GM15510 (cell line): ENCODE measurements around the gene DCTD.

ENCODE experiments used
- POLR2A ChIP-seq: IDR thresholded peaks from 3 replicates; pipeline ENCODE4 v1.6.1; 2011; ENCODE audit warnings: borderline replicate concordance; ENCODE audit not compliant: insufficient read length; ENCODE audit errors: extremely low read depth

Gene DCTD

GRCh38 chr4:182905038-182905437 is 12.1 kb downstream of the DCTD start:
- TF ChIP-seq POLR2A, result no peak

- no peak for TF ChIP-seq POLR2A
These were observed 12.9 kb downstream of the DCTD start for GRCh38 chr4:182904211-182904761.

GRCh38 chr4:182903013-182903412 is 14.2 kb downstream of the DCTD start:
- TF ChIP-seq POLR2A, result no peak

DNA sequence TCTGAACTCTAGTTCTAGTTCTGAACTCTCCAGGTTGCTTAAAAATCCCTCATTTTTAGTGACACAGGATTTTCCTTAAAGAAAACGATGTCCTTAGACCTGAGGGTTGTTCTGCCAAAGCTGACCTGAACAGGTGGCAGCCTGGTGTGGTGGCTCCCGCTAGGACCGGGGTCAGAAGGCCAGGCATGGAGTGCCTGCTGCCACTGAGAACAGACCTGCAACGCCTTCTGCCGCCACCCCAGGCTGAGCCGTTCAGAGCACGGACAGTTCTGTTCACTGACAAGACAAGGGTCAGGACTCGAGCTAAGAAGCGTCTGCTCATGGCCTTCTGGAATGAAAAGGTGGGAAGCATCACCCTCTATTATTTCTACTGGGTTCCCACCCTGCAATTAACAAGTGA is 15.8 kb downstream of the DCTD start:
- no peak for TF ChIP-seq POLR2A

- no peak for TF ChIP-seq POLR2A
These were observed 18.7 kb downstream of the DCTD start for GRCh38 chr4:182898479-182898799.

DNA sequence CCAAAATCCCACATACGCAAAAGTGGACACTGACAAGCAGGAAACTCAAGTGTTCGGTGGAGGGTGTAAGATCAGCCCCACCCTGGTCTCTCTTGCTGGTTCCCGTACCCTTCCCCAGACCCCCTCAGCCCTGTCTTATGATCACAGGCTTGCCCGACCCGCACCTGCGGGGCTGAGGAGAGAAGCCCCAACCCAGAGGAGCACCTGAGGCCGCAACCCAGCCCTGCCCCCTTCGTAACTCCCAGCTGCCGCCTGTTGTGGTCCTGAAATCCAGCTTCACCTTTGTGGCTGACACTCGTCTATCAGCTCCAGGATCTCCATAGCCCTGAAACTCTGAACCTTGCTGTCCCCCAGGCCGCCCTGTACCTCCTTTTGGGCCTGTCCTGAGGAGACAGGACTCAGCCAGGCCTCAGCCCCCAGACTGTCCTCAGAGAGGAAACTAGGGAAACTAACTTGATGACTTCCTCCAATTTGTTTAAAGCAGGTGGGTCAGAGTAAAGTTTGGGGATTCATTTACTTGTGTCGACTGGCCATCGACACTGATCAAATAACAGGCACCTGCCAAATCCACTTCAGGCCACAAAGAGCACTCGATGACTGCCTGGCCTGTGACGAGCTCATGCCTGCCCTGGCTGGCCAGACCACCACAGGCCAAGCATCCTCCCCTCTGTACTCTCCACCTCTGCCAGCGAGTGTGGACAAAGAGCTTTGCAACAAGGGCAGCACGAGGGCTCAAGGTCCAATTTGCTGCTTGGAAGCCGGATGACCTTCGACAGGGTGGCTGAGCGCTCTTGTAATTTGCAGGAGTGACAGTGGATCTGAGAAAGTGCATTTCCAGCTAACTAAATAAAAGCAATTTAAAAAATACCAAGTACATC is 19.3 kb downstream of the DCTD start:
- no peak for TF ChIP-seq POLR2A

GRCh38 chr4:182896421-182896820 is 20.8 kb downstream of the DCTD start:
- no peak for TF ChIP-seq POLR2A

- no peak for TF ChIP-seq POLR2A
These were observed 21.3 kb downstream of the DCTD start for GRCh38 chr4:182895791-182896292.

GRCh38 chr4:182894681-182895275 is 22.4 kb downstream of the DCTD start:
- TF ChIP-seq POLR2A, result no peak

DNA sequence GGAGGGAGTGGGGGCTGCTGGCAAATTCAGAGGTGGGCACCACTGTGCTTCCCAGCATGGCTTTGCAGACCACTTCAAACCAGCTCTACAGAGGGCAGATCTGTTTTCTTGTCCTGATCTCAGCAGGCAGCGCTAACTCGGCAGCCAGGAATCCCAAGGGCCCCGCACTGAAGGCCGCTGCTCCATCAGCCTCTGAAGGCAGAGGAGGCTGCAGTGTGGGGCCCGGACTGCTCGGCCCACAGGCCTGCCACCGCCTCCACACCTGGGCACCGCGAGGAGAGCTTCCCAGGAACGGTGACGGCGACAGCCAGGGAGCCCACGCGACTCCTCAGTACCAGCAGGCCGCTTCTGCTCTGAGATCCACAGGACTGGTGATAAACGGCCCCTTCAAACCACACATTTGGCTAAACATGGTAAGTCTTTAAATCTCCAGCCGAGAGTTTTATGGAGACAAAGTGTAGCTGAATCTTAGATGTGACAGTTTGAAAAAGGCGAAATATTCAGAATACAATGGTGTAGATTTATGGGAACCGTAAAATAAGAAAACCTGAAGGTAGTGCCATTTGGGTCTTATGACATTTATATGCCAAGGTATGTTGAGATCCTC is 23.6 kb downstream of the DCTD start:
- no peak for TF ChIP-seq POLR2A

DNA sequence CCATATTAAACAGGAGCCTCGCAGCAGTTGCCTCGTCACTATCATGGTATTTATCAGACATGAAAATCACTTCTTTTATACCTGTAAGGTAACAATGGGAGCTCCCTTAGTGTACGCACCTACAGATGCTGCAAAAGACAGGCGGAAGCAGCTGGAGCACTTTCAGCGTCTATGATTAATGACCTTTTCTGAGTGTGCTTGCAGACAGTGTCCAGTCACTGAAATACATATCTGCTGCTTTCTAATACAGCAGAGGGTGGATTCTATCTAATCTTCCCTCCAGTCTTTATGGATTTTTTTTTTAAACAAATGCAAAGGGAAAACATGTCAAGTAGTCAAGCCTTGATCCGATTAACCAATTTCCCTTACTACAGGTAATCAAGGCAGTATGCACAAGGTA is 24.1 kb downstream of the DCTD start:
- TF ChIP-seq POLR2A, result no peak

- TF ChIP-seq POLR2A, result no peak
These were observed 27.0 kb downstream of the DCTD start for GRCh38 chr4:182890202-182890601.

DNA sequence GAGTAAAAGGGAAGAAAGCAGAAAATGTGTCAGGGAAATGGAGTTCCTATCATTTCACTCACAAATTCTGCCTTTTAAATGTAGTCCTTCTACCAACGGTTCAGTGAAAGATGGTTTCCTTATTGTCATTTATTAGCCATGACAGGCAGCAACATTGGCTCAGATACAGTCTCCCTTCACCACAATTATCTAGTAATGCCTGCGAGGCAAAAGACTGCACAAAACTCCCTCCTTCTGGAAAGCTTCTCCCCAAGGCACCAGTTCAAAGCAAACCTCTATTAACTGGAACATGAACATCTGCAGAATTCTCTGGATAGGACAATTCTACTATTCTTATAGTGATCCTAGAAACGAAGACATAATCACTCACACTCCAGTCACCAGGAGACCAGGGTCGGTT is 28.3 kb downstream of the DCTD start:
- no peak for TF ChIP-seq POLR2A

- no peak for TF ChIP-seq POLR2A
These were observed 30.4 kb downstream of the DCTD start for GRCh38 chr4:182886768-182887167.

DNA sequence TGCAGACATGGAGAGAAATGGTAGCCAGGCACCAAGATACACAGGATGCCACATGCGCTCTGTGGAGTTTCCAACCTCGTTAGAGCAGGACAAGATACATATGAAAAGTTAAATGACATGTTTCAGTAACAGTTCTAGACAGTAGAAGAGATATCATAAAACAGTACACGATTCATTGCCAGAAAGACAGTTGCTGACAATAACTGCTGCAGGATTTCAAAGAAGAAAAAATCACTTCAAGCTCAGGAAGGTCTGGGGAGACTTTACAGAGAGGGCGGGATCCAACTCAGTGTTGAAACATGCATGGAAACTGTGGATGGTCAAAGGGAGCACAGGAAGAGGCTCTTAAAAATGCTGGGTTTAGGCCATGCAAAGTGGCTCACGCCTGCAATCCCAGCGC is 31.0 kb downstream of the DCTD start:
- no peak for TF ChIP-seq POLR2A

- no peak for TF ChIP-seq POLR2A
These were observed 31.5 kb downstream of the DCTD start for GRCh38 chr4:182885738-182886077.

GRCh38 chr4:182885022-182885737 is 32.0 kb downstream of the DCTD start:
- no peak for TF ChIP-seq POLR2A
